C4-2B (cell line): ENCODE measurements around the gene USP36.

Experiments
- H3K27ac ChIP-seq: fragments of 450-650 bp; 2 replicates; pipeline ENCODE4 v1.5.1; 2017
- CTCF ChIP-seq: fragments of 450-650 bp; conservative IDR thresholded peaks from 2 replicates; pipeline ENCODE4 v1.5.1; 2017; ENCODE audit warnings: mild to moderate bottlenecking
- ZFX ChIP-seq: fragments of 450-650 bp; IDR thresholded peaks from 2 replicates; pipeline ENCODE4 v1.6.1; 2017

Gene USP36

GRCh38 chr17:78789149-78789662 lies 51.4 kb downstream of the USP36 start:
- TF ChIP-seq ZFX, result no peak
- TF ChIP-seq CTCF, result no peak
- H3K27ac ChIP-seq, result no peak overlapping the region

GRCh38 chr17:78788451-78788850 lies 52.2 kb downstream of the USP36 start:
- no peak overlapping the region for H3K27ac ChIP-seq
- TF ChIP-seq ZFX, result no peak
- TF ChIP-seq CTCF, result no peak

GRCh38 chr17:78787444-78787843 lies 53.2 kb downstream of the USP36 start:
- no peak overlapping the region for H3K27ac ChIP-seq
- TF ChIP-seq CTCF (no peak), ZFX (no peak)

- TF ChIP-seq CTCF (no peak), ZFX (no peak)
- no peak overlapping the region for H3K27ac ChIP-seq
Observed at GRCh38 chr17:78785663-78786057, 55.0 kb downstream of the USP36 start.

- no peak overlapping the region for H3K27ac ChIP-seq
- TF ChIP-seq CTCF, result no peak
- TF ChIP-seq ZFX, result no peak
Observed at GRCh38 chr17:78785011-78785662, 55.5 kb downstream of the USP36 start.

GRCh38 chr17:78784352-78784751 lies 56.3 kb downstream of the USP36 start:
- H3K27ac ChIP-seq, result no peak overlapping the region

More at GRCh38 chr17:78784352-78784751, 56.3 kb downstream of the USP36 start:
- TF ChIP-seq ZFX (no peak), CTCF (no peak)
